G401 (cell line): ENCODE data around the gene CFAP221. TPM values are rescaled to one million over a fixed set of nuclear protein-coding genes. Genes with fewer than 3 reads are reported as not detected.
A peak's percentile ranks its signal among the peaks of the same experiment; 100 is the strongest.

Experiments
- DNase-seq: peaks from one replicate; pipeline ENCODE4 v3.0.0-alpha.2; 2015; ENCODE audit warnings: low spot score
- in situ Hi-C: cut with HindIII; loops from 2 replicates; pipeline ENCODE4 v1.10.0; 2016; ENCODE audit warnings: low sequenced_read_pairs, mixed read lengths
- total RNA-seq: library from RNA; depleted of rRNA; stranded (reverse); fragments of >200 nt; shearing (Covaris generic); gene quantifications from 2 replicates; pipeline ENCODE4 v1.2.3, GENCODE V29; 2014; rRNA removed

CFAP221 gene
- total RNA-seq, 1 experiment from 2014 or later = 2.7 TPM

DNA sequence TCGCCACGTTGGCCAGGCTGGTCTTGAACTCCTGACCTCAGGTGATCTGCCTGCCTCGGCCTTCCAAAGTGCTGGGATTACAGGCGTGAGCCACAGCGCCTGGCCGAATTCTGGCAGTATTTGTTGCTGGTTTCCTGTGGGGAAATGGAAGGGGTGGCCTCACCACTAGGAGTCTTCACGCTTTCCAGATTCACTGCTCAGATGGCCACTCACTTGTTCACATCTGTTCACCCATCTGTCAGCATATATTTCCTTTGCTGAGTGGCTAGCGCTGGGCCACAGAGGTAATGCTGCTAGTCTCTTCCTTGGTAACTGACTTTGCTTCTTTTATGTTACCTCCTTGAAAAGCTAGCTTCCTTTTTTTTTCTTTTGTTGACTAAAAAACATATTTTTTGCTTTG is 162.0 kb downstream of the CFAP221 start:
- peak; percentile 31 for DNase-seq
- in situ Hi-C loops = no loop called here

Other genes with a start within 250 kb of the CFAP221 start
- gene C2orf76, start 177.6 kb upstream of the CFAP221 start, total RNA-seq = 18.6 and 20.9 TPM in 2 replicates
- 73.3 and 104 TPM in 2 replicates for gene DBI, start 177.5 kb upstream of the CFAP221 start, total RNA-seq
- gene TMEM37, start 112.6 kb upstream of the CFAP221 start, total RNA-seq = 0.37 and 3.1 TPM in 2 replicates
- gene SCTR, start 20.0 kb upstream of the CFAP221 start, total RNA-seq = not detected in 2 replicates
- 52.6 and 58.4 TPM in 2 replicates for gene TMEM177, start 134.8 kb downstream of the CFAP221 start, total RNA-seq
- gene PTPN4, start 215.5 kb downstream of the CFAP221 start, total RNA-seq = 14.0 and 33.9 TPM in 2 replicates